GM12873 (cell line): Measurements from ENCODE around the gene NT5E.

Experiments used
- CTCF ChIP-seq: IDR thresholded peaks from 2 replicates; pipeline ENCODE4 v1.5.1; 2012; ENCODE audit warnings: low read depth, mild to moderate bottlenecking, moderate library complexity, low read length, control low read depth; ENCODE audit not compliant: insufficient read depth; ENCODE audit errors: missing control alignments

The NT5E gene

GRCh38 chr6:85449818-85450759 lies at the start of gene NT5E:
NT5E (plus strand) TSS chr6:85450083; CDS start chr6:85450140, 57 bp downstream.
- TF ChIP-seq CTCF = peak; percentile 32

DNA sequence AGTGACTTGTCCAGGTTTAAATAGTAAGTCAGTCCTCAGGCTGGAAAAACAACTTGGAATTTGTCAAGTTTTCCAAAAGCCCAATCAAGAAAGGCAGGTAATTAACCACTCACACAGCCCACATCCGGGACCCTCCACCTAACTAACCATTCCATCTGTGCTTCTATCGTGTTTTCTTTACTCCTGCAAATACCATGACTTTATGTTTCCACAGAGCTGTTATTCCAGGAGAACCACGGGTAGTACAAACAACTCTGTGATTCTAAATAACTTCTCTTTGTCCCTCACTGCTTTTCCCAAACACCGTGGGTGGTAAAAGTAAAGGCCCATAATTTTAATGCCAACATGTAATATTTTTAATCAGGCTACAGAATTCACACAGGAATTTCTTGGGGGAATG lies 49.6 kb upstream of the NT5E start:
- TF ChIP-seq CTCF = no peak

DNA sequence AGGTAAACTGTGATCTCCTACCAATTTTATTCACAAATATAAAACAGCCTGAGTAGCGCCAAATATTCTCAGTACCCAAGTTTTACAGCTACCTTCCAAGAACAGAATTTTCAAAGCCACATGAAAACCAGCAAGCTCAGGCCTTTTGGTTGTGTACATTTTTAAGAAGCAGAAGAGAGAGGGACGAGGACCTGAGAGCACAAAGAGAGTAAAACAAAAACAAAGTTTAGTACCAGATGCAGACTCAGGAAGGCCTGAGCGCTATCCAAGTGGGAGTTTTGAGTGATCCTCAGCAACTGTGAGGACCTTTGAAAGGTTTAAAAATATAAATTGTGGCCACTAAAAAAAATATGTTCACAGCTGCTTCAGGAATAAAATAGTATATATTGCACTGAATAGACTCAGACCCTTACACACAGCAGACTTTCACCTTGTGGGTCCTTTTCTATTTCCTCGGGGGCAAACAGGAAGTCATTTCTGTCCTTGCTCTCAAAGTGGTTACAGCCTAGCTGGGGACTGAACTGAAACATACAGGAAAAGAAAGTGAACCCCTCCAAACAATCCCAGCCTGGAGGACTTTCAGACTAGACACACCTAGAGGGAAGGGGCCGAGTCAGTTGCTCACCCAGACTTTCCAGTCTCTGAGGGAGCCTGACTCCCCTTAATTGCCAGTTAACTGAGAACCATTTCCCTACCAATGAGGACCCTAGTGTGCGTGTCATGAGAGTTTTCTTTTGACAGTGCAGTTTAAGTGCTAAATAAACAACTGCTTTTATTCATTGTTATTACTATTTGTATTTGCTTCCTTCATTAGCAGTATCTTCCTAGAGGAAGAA lies 48.5 kb upstream of the NT5E start:
- TF ChIP-seq CTCF = no peak

DNA sequence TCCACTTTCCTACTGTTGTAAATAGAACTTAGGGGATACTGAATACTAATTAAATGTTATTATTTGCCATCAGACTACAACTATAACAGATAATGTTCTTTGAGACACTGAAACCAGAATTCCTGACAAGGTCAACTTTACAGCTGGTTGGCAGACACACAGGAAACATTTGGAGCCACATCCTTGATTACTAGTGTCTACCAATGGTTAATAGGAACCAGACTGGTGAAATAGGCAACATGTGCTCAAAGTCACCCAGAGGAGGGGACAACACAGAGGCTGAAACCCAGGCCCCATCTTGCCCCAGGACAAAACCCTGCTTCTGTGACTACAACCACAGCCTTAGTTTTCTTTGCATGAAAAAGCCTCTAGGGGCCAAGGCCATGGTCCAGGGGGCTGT lies 47.8 kb upstream of the NT5E start:
- no peak for TF ChIP-seq CTCF

DNA sequence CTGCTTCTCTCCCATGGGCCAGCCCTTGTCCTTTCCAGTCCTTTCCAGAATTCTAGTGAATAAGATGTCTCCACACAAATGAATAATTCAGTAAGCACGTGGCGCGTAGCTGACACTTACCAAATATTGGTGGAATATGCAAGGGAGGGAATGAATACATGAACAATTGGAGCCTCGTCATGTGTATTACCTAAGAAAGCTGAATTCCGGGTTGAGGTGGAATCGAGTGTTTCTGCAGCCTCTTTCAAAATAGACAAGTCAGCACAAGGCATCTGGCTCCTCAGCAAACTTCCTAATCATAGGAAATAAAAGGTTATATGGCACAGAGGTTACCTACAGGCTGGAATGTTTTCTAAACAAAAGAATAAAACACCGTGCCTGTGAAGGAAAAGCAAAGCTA lies 47.0 kb upstream of the NT5E start:
- TF ChIP-seq CTCF = no peak

- TF ChIP-seq CTCF = no peak
Measured at GRCh38 chr6:85403331-85404015, 46.4 kb upstream of the NT5E start.
